ENCODE measurements around the gene PRKAR1B. TPM values are rescaled to one million over a fixed set of nuclear protein-coding genes. Genes with fewer than 3 reads are reported as not detected.

Gene PRKAR1B
- total and polyA plus RNA-seq, 10 of the 15 experiments (the other 5 are each of a cell fraction or from before 2014, with no cell fraction given), result 1.4 to 45.6 (median 19.3) TPM

- ChIA-PET RAD21 (ENCODE audit: unreplicated experiment) (interaction anchor here (1.0 kb wide), 1 partner anchor 168 kb away, joined by 3 read pairs; no protein-coding TSS in a partner anchor), CTCF (interaction anchor here (0.7 to 1.4 kb wide), 3 partner anchors 101 to 451 kb away, joined by 3 to 6 read pairs (median 4); no protein-coding TSS in a partner anchor)
- in situ Hi-C loops (cut with MboI), result no loop called here
These were observed 45.3 kb upstream of the PRKAR1B start for GRCh38 chr7:772392-772791.

GRCh38 chr7:772005-772294, 44.9 kb upstream of the PRKAR1B start:
- H4K20me1 ChIP-seq (ENCODE audit: control insufficient read depth, insufficient read depth), result no peaks in the 10 kb centered on the region
- no peaks in the 10 kb centered on the region for H3K9me3 ChIP-seq (replicated peaks; ENCODE audit: control insufficient read depth, insufficient read depth, low read length)
- ChIA-PET CTCF (interaction anchor here (0.7 to 1.2 kb wide), 2 partner anchors 101 to 445 kb away, joined by 3 to 4 read pairs; no protein-coding TSS in a partner anchor), POLR2A (interaction anchor here (0.7 kb wide), 1 partner anchor 40 kb away, joined by 3 read pairs; no protein-coding TSS in a partner anchor), SMC1A (ENCODE audit: uncharacterized antibody, unreplicated experiment) (interaction anchor here (0.6 kb wide), 1 partner anchor 455 kb away, joined by 4 read pairs; no protein-coding TSS in a partner anchor), RAD21 (ENCODE audit: unreplicated experiment) (no interaction called here)
- 93% methylated on average over 11 of the region's 11 CpGs for WGBS (ENCODE audit: insufficient coverage, insufficient replicate concordance, low lambda C conversion rate, missing lambda C conversion rate)
- no peak overlapping the region for H2AFZ ChIP-seq (ENCODE audit: control insufficient read depth, low read depth, low read length)
- H3K27ac ChIP-seq (ENCODE audit: control insufficient read depth, insufficient read depth), result no peak overlapping the region
- no peak overlapping the region for H3K4me2 ChIP-seq (ENCODE audit: control insufficient read depth, insufficient read depth)
- no peak overlapping the region for H3K4me3 ChIP-seq
- in situ Hi-C loops (cut with MboI), result no loop called here
- no peaks in the 10 kb centered on the region for H3K79me2 ChIP-seq (ENCODE audit: control insufficient read depth, insufficient read depth, low read length)
- H3K27me3 ChIP-seq (replicated peaks in 1 of 2; ENCODE audit: control insufficient read depth in 2 of 2, insufficient read depth in 2 of 2, low read length in 1 of 2), result no peaks in the 10 kb centered on the region
- BruUV-seq (replicated peaks), result no TSS peak
- intact Hi-C loops (cut with micrococcal nuclease; ENCODE audit: unreplicated experiment), result loop anchor here (5.0 kb wide), 1 partner anchor 450 kb away; no protein-coding TSS in a partner anchor
- DNase-seq (ENCODE audit: low read depth, low spot score) (no peak), FAIRE-seq (no peak), ATAC-seq (no peak)
- H3K36me3 ChIP-seq (ENCODE audit: control insufficient read depth in 2 of 2, insufficient read depth in 2 of 2, low read length in 1 of 2), result peaks cover 0 to 4% of the 10 kb centered on the region in 2 experiments; a peak in 3 of 4 replicates
- no peak overlapping the region for H3K9ac ChIP-seq (ENCODE audit: control insufficient read depth, insufficient read depth, low read length)
- H3K4me1 ChIP-seq (ENCODE audit: control insufficient read depth, insufficient read depth, low read length), result no peaks in the 10 kb centered on the region
- no peak for TF ChIP-seq CUX1 (IDR thresholded peaks at IDR 0.05; ENCODE audit: insufficient replicate concordance, low read depth, low read length)
- no peak for TF ChIP-seq JUND (IDR thresholded peaks at IDR 0.05; ENCODE audit: low read depth, low read length)
- no peak for TF ChIP-seq RB1 (IDR thresholded peaks at IDR 0.05; ENCODE audit: borderline replicate concordance)
- no peak for TF ChIP-seq PML (IDR thresholded peaks at IDR 0.05; ENCODE audit: low read length)
- no peak for TF ChIP-seq RAD51 (IDR thresholded peaks at IDR 0.05)
- no peak for TF ChIP-seq SMC3 (IDR thresholded peaks at IDR 0.05; ENCODE audit: borderline replicate concordance, low read length)

More at GRCh38 chr7:772392-772791, 45.3 kb upstream of the PRKAR1B start:
- POLR2A ChIA-PET, result no interaction called here
- no peak overlapping the region for H3K9ac ChIP-seq (ENCODE audit: control insufficient read depth, insufficient read depth, low read length)
- SMC1A ChIA-PET (ENCODE audit: uncharacterized antibody, unreplicated experiment), result interaction anchor here (0.6 kb wide), 1 partner anchor 455 kb away, joined by 4 read pairs; no protein-coding TSS in a partner anchor
- H3K4me2 ChIP-seq (ENCODE audit: control insufficient read depth, insufficient read depth), result no peak overlapping the region
- no peak overlapping the region for H3K4me3 ChIP-seq
- H3K9me3 ChIP-seq (replicated peaks; ENCODE audit: control insufficient read depth, insufficient read depth, low read length), result no peaks in the 10 kb centered on the region
- H3K79me2 ChIP-seq (ENCODE audit: control insufficient read depth, insufficient read depth, low read length), result no peaks in the 10 kb centered on the region
- TF ChIP-seq HDAC2 (IDR thresholded peaks at IDR 0.05), result no peak
- TF ChIP-seq SREBF1 (IDR thresholded peaks at IDR 0.05; ENCODE audit: low read length), result no peak
- no peak for TF ChIP-seq SMARCA5 (IDR thresholded peaks at IDR 0.05)
- no peak for TF ChIP-seq ELK1 (IDR thresholded peaks at IDR 0.05; ENCODE audit: low read depth, low read length)
- TF ChIP-seq ZNF217 (IDR thresholded peaks at IDR 0.05), result no peak
- no peak overlapping the region for H3K27ac ChIP-seq (ENCODE audit: control insufficient read depth, insufficient read depth)
- peaks cover 0 to 4% of the 10 kb centered on the region in 2 experiments; a peak in 3 of 4 replicates for H3K36me3 ChIP-seq (ENCODE audit: control insufficient read depth in 2 of 2, insufficient read depth in 2 of 2, low read length in 1 of 2)
- DNase-seq (ENCODE audit: low read depth, low spot score), result no peak
- no peak for ATAC-seq
- H2AFZ ChIP-seq (ENCODE audit: control insufficient read depth, low read depth, low read length), result no peak overlapping the region
- FAIRE-seq, result no peak
- BruUV-seq (replicated peaks), result no TSS peak
- WGBS (ENCODE audit: insufficient coverage, insufficient replicate concordance, low lambda C conversion rate, missing lambda C conversion rate), result 93% methylated on average over 13 of the region's 13 CpGs
- H4K20me1 ChIP-seq (ENCODE audit: control insufficient read depth, insufficient read depth), result no peaks in the 10 kb centered on the region
- H3K27me3 ChIP-seq (replicated peaks in 1 of 2; ENCODE audit: control insufficient read depth in 2 of 2, insufficient read depth in 2 of 2, low read length in 1 of 2), result no peaks in the 10 kb centered on the region
- intact Hi-C loops (cut with micrococcal nuclease; ENCODE audit: unreplicated experiment), result loop anchor here (5.0 kb wide), 1 partner anchor 450 kb away; no protein-coding TSS in a partner anchor
- H3K4me1 ChIP-seq (ENCODE audit: control insufficient read depth, insufficient read depth, low read length), result no peaks in the 10 kb centered on the region

All from GM12878 (cell line).